H9 (cell line): Measurements from ENCODE around the gene PGPEP1. TPM values are rescaled to one million over a fixed set of nuclear protein-coding genes. Genes with fewer than 3 reads are reported as not detected.
A peak's percentile ranks its signal among the peaks of the same experiment; 100 is the strongest.

Experiments
- DNase-seq: peaks from one replicate; pipeline ENCODE4 v3.0.0-alpha.2; 2017
- H2AFZ ChIP-seq: one replicate; pipeline ENCODE4 v1.6.1; 2013; ENCODE audit warnings: mild to moderate bottlenecking, low read length, control low read depth, moderate library complexity
- H2AK5ac ChIP-seq: 2 replicates; pipeline ENCODE4 v1.6.1; 2013; ENCODE audit warnings: low read length, control low read depth, mixed read lengths; ENCODE audit not compliant: insufficient read length
- H2BK120ac ChIP-seq: one replicate; pipeline ENCODE4 v1.6.1; 2013; ENCODE audit warnings: low read depth, mild to moderate bottlenecking, low read length, control low read depth, inconsistent platforms; ENCODE audit not compliant: poor library complexity, severe bottlenecking
- H2BK12ac ChIP-seq: 2 replicates; pipeline ENCODE4 v1.6.1; 2013; ENCODE audit warnings: low read length, control low read depth, mixed read lengths, low read depth; ENCODE audit not compliant: insufficient read length
- H2BK15ac ChIP-seq: 2 replicates; pipeline ENCODE4 v1.6.1; 2013; ENCODE audit warnings: low read depth, low read length, control low read depth
- H2BK20ac ChIP-seq: one replicate; pipeline ENCODE4 v1.6.1; 2013; ENCODE audit warnings: low read depth, mild to moderate bottlenecking, low read length, control low read depth, inconsistent platforms; ENCODE audit not compliant: poor library complexity, severe bottlenecking
- H2BK5ac ChIP-seq: 2 replicates; pipeline ENCODE4 v1.6.1; 2013; ENCODE audit warnings: low read length, control low read depth, mixed read lengths; ENCODE audit not compliant: insufficient read length
- H3K14ac ChIP-seq: 2 replicates; pipeline ENCODE4 v1.6.1; 2013; ENCODE audit warnings: low read length, control low read depth; ENCODE audit not compliant: insufficient read depth
- H3K18ac ChIP-seq: 2 replicates; pipeline ENCODE4 v1.6.1; 2013; ENCODE audit warnings: low read depth, mild to moderate bottlenecking, mixed read lengths, low read length, control low read depth; ENCODE audit not compliant: insufficient read length
- H3K23ac ChIP-seq: 2 replicates; pipeline ENCODE4 v1.6.1; 2013; ENCODE audit warnings: low read length, control low read depth, mixed read lengths, low read depth; ENCODE audit not compliant: insufficient read length
- H3K23me2 ChIP-seq: 2 replicates; pipeline ENCODE4 v1.6.1; 2013; ENCODE audit warnings: low read depth, mild to moderate bottlenecking, mixed read lengths, low read length, control low read depth; ENCODE audit not compliant: insufficient read length, poor library complexity, severe bottlenecking
- H3K27ac ChIP-seq: 2 replicates; pipeline ENCODE4 v1.5.1; 2013; ENCODE audit warnings: low read length, control low read depth, mixed read lengths, low read depth; ENCODE audit not compliant: insufficient read length
- H3K27me3 ChIP-seq: 2 replicates; pipeline ENCODE4 v1.6.1; 2013; ENCODE audit warnings: low read length, control low read depth, inconsistent platforms; ENCODE audit not compliant: insufficient read depth
- H3K4ac ChIP-seq: 2 replicates; pipeline ENCODE4 v1.6.1; 2013; ENCODE audit warnings: low read depth, mild to moderate bottlenecking, control low read depth, inconsistent platforms, low read length, moderate library complexity
- H3K4me1 ChIP-seq: 2 replicates; pipeline ENCODE4 v1.6.1; 2013; ENCODE audit warnings: low read length, control low read depth, inconsistent platforms; ENCODE audit not compliant: insufficient read depth
- H3K4me2 ChIP-seq: 2 replicates; pipeline ENCODE4 v1.6.1; 2013; ENCODE audit warnings: low read length, control low read depth, mixed read lengths; ENCODE audit not compliant: insufficient read length, insufficient read depth
- H3K56ac ChIP-seq: 2 replicates; pipeline ENCODE4 v1.6.1; 2013; ENCODE audit warnings: low read depth, mild to moderate bottlenecking, mixed read lengths, low read length, control low read depth; ENCODE audit not compliant: insufficient read length
- H3K79me1 ChIP-seq: 2 replicates; pipeline ENCODE4 v1.6.1; 2013; ENCODE audit warnings: low read depth, mild to moderate bottlenecking, moderate library complexity, low read length, control low read depth, inconsistent platforms; ENCODE audit not compliant: insufficient read depth, poor library complexity, severe bottlenecking
- H3K79me2 ChIP-seq: 2 replicates; pipeline ENCODE4 v1.6.1; 2013; ENCODE audit warnings: low read length, control low read depth, inconsistent platforms; ENCODE audit not compliant: insufficient read depth
- H3K9ac ChIP-seq: 2 replicates; pipeline ENCODE4 v1.6.1; 2013; ENCODE audit warnings: low read length, control low read depth, mixed read lengths; ENCODE audit not compliant: insufficient read length; ENCODE audit errors: extremely low read depth
- H3K9me3 ChIP-seq: one replicate; pipeline ENCODE4 v1.6.1; 2013; ENCODE audit warnings: low read depth, low read length, inconsistent platforms; ENCODE audit not compliant: control insufficient read depth
- H3T11ph ChIP-seq: one replicate; pipeline ENCODE4 v1.6.1; 2013; ENCODE audit warnings: mild to moderate bottlenecking, low read length, control low read depth, inconsistent platforms
- H4K20me1 ChIP-seq: one replicate; pipeline ENCODE4 v1.6.1; 2013; ENCODE audit not compliant: control insufficient read depth, insufficient read length, insufficient read depth
- H4K5ac ChIP-seq: 2 replicates; pipeline ENCODE4 v1.6.1; 2013; ENCODE audit warnings: low read depth, mild to moderate bottlenecking, mixed read lengths, low read length, control low read depth; ENCODE audit not compliant: insufficient read length
- H4K8ac ChIP-seq: replicated peaks from 2 replicates; pipeline ENCODE4 v1.6.1; 2013; ENCODE audit warnings: low read length, control low read depth, mixed read lengths, low read depth; ENCODE audit not compliant: insufficient read length
- H4K91ac ChIP-seq: 2 replicates; pipeline ENCODE4 v1.6.1; 2013; ENCODE audit warnings: low read depth, mild to moderate bottlenecking, moderate library complexity, mixed read lengths, low read length, control low read depth; ENCODE audit not compliant: insufficient read length
- H3K27ac Mint-ChIP-seq, 3 experiments: 2 replicates in 2 of 3; 3 replicates in 1 of 3; pipeline ENCODE4 v1.8.0; 2020 to 2021; ENCODE audit warnings: mixed read lengths in 3 of 3, mild to moderate bottlenecking in 1 of 3, moderate library complexity in 1 of 3
- H3K27me3 Mint-ChIP-seq: 2 replicates; pipeline ENCODE4 v1.8.0; 2021; ENCODE audit warnings: low read depth, mild to moderate bottlenecking, moderate library complexity, mixed read lengths
- H3K36me3 Mint-ChIP-seq, 3 experiments: 2 replicates in 2 of 3; 3 replicates in 1 of 3; pipeline ENCODE4 v1.8.0; 2020 to 2021; ENCODE audit warnings: low read depth in 3 of 3, mixed read lengths in 3 of 3; ENCODE audit not compliant: insufficient read depth in 1 of 3
- H3K4me1 Mint-ChIP-seq, 2 experiments: 2 replicates each; pipeline ENCODE4 v1.8.0; 2020; ENCODE audit warnings: mixed read lengths in 2 of 2
- H3K4me3 Mint-ChIP-seq, 2 experiments: 2 replicates in 1 of 2; 3 replicates in 1 of 2; pipeline ENCODE4 v1.8.0; 2020 to 2021; ENCODE audit warnings: mild to moderate bottlenecking in 2 of 2, mixed read lengths in 2 of 2, moderate library complexity in 1 of 2
- H3K9me3 Mint-ChIP-seq, 2 experiments: 2 replicates in 1 of 2; 3 replicates in 1 of 2; pipeline ENCODE4 v1.8.0; 2020; ENCODE audit warnings: mild to moderate bottlenecking in 2 of 2, mixed read lengths in 2 of 2, moderate library complexity in 1 of 2
- WGBS: extraction: QIAGEN DNeasy Blood & Tissue Kit; methylation state at CpG from one replicate; pipeline ENCODE4 v1.1.7; 2013; ENCODE audit warnings: missing lambda C conversion rate, low lambda C conversion rate, mixed read lengths; ENCODE audit not compliant: insufficient read length; ENCODE audit errors: extremely low coverage; 5-methylcytosine and 5-hydroxymethylcytosine counted together
- total RNA-seq: library from RNA; stranded (reverse); gene quantifications from 2 replicates; pipeline ENCODE4 v1.2.1, GENCODE V29; 2021
- TF ChIP-seq, protein P1 (sequence below): fragments of 200-600 bp; sonication (generic); conservative IDR thresholded peaks from 3 replicates; pipeline ENCODE4 v1.8.0; 2021; ENCODE audit warnings: antibody characterized with exemption, mild to moderate bottlenecking

Gene PGPEP1
- total RNA-seq, 1 experiment from 2014 or later, result 64.8 TPM

GRCh38 chr19:18377026-18377425, 36.6 kb downstream of the PGPEP1 start:
- no peak overlapping the region for H2AFZ ChIP-seq
- H3K14ac ChIP-seq, result no peak overlapping the region
- H2BK20ac ChIP-seq, result no peak overlapping the region
- H3K4ac ChIP-seq, result no peak overlapping the region
- WGBS, result no CpG with 5 or more reads among the region's 6 CpGs
- no peak overlapping the region for H4K91ac ChIP-seq
- H3K23me2 ChIP-seq, result no peaks in the 10 kb centered on the region
- no peaks in the 10 kb centered on the region; the same call in 1 of the 2 replicates for H3K27me3 Mint-ChIP-seq
- no peak overlapping the region for H2AK5ac ChIP-seq
- no peak overlapping the region for H3K4me2 ChIP-seq
- DNase-seq, result no peak
- no peak overlapping the region for H3K27ac ChIP-seq
- H2BK5ac ChIP-seq, result no peak overlapping the region
- no peak overlapping the region for H3K23ac ChIP-seq
- peaks cover 0 to 2% (median 0%) of the 10 kb centered on the region in 3 experiments; a peak in 1 of 7 replicates for H3K36me3 Mint-ChIP-seq
- H3K9ac ChIP-seq, result no peak overlapping the region
- no peaks in the 10 kb centered on the region for H3K79me1 ChIP-seq
- H4K20me1 ChIP-seq, result peaks cover 2% of the 10 kb centered on the region
- H2BK15ac ChIP-seq, result no peak overlapping the region
- H3K9me3 Mint-ChIP-seq, result no peaks in the 10 kb centered on the region; a peak in 1 of 5 replicates
- H3K4me1 ChIP-seq, result peaks cover 2% of the 10 kb centered on the region; the same call in 1 of the 2 replicates
- H2BK12ac ChIP-seq, result no peak overlapping the region
- no peak overlapping the region for H3T11ph ChIP-seq
- H4K8ac ChIP-seq, result no peak overlapping the region
- peak overlapping the region in 1 of 3 experiments; percentile 85; a peak in 2 of 7 replicates for H3K27ac Mint-ChIP-seq
- H3K56ac ChIP-seq, result no peak overlapping the region
- no peak overlapping the region for H2BK120ac ChIP-seq
- no peak overlapping the region for H3K18ac ChIP-seq
- no peak overlapping the region for H3K4me3 Mint-ChIP-seq
- H3K27me3 ChIP-seq, result no peaks in the 10 kb centered on the region
- TF ChIP-seq, protein P1, sequence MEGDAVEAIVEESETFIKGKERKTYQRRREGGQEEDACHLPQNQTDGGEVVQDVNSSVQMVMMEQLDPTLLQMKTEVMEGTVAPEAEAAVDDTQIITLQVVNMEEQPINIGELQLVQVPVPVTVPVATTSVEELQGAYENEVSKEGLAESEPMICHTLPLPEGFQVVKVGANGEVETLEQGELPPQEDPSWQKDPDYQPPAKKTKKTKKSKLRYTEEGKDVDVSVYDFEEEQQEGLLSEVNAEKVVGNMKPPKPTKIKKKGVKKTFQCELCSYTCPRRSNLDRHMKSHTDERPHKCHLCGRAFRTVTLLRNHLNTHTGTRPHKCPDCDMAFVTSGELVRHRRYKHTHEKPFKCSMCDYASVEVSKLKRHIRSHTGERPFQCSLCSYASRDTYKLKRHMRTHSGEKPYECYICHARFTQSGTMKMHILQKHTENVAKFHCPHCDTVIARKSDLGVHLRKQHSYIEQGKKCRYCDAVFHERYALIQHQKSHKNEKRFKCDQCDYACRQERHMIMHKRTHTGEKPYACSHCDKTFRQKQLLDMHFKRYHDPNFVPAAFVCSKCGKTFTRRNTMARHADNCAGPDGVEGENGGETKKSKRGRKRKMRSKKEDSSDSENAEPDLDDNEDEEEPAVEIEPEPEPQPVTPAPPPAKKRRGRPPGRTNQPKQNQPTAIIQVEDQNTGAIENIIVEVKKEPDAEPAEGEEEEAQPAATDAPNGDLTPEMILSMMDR, result no peak
- H3K79me2 ChIP-seq, result no peaks in the 10 kb centered on the region
- H3K4me1 Mint-ChIP-seq, result peaks cover 21% of the 10 kb centered on the region in 2 experiments
- no peak overlapping the region for H4K5ac ChIP-seq
- no peaks in the 10 kb centered on the region for H3K9me3 ChIP-seq
